HepG2 (cell line): Measurements from ENCODE around the gene GLOD4. TPM values are rescaled to one million over a fixed set of nuclear protein-coding genes. Genes with fewer than 3 reads are reported as not detected.

Experiments
- DPF2 ChIP-seq: sonication (generic); formaldehyde crosslinking; IDR thresholded peaks from 2 replicates; pipeline ENCODE4 v1.4.0; 2020; ENCODE audit warnings: mild to moderate bottlenecking, low read depth, missing genetic modification reagents, borderline replicate concordance
- FOSL2 ChIP-seq: sonication (generic); formaldehyde crosslinking; IDR thresholded peaks from 2 replicates; pipeline ENCODE4 v1.4.0; 2020; ENCODE audit warnings: missing genetic modification reagents
- FOXK2 ChIP-seq: fragments of 450-650 bp; IDR thresholded peaks from 2 replicates; pipeline ENCODE4 v1.6.1; 2016
- FOXP1 ChIP-seq, 2 experiments: fragments of 450-650 bp in 1 of 2; IDR thresholded peaks; 2 replicates each; pipeline ENCODE4 v1.6.1; 2017 to 2018; ENCODE audit warnings: antibody characterized with exemption in 1 of 2
- HNF4A ChIP-seq: sonication (generic); formaldehyde crosslinking; IDR thresholded peaks from 2 replicates; pipeline ENCODE4 v1.4.0; 2020; ENCODE audit warnings: missing genetic modification reagents
- ISX ChIP-seq: sonication (generic); formaldehyde crosslinking; conservative IDR thresholded peaks from 2 replicates; pipeline ENCODE4 v1.5.0; 2020; ENCODE audit warnings: missing genetic modification reagents
- KDM5B ChIP-seq: sonication (generic); formaldehyde crosslinking; IDR thresholded peaks from 2 replicates; pipeline ENCODE4 v1.4.0; 2020; ENCODE audit warnings: missing genetic modification reagents, mild to moderate bottlenecking, borderline replicate concordance
- MEIS2 ChIP-seq: sonication (generic); formaldehyde crosslinking; IDR thresholded peaks from 2 replicates; pipeline ENCODE4 v1.9.0; 2021; ENCODE audit warnings: mild to moderate bottlenecking, missing genetic modification reagents
- MYC ChIP-seq: sonication (generic); formaldehyde crosslinking; IDR thresholded peaks from 2 replicates; pipeline ENCODE4 v1.9.0; 2021; ENCODE audit warnings: missing genetic modification reagents, borderline replicate concordance
- NFATC3 ChIP-seq: sonication (generic); formaldehyde crosslinking; IDR thresholded peaks from 2 replicates; pipeline ENCODE4 v1.5.1; 2020; ENCODE audit warnings: mild to moderate bottlenecking, missing genetic modification reagents
- NFIB ChIP-seq: sonication (generic); formaldehyde crosslinking; IDR thresholded peaks from 2 replicates; pipeline ENCODE4 v1.9.0; 2021; ENCODE audit warnings: missing genetic modification reagents, mild to moderate bottlenecking, borderline replicate concordance
- NFIC ChIP-seq: IDR thresholded peaks from 2 replicates; pipeline ENCODE4 v1.6.1; 2012; ENCODE audit warnings: mild to moderate bottlenecking, low read length, inconsistent platforms
- NR2F6 ChIP-seq, 2 experiments: IDR thresholded peaks; 2 replicates each; pipeline ENCODE4 v1.6.1; 2016; ENCODE audit warnings: antibody characterized with exemption in 1 of 2, mild to moderate bottlenecking in 1 of 2
- RXRB ChIP-seq: IDR thresholded peaks from 2 replicates; pipeline ENCODE4 v1.6.1; 2016; ENCODE audit warnings: borderline replicate concordance, missing genetic modification reagents, missing compliant biosample characterization
- SCMH1 ChIP-seq: sonication (generic); formaldehyde crosslinking; IDR thresholded peaks from 2 replicates; pipeline ENCODE4 v1.9.0; 2021; ENCODE audit warnings: missing genetic modification reagents, mild to moderate bottlenecking, borderline replicate concordance
- SNAI1 ChIP-seq: sonication (generic); formaldehyde crosslinking; IDR thresholded peaks from 2 replicates; pipeline ENCODE4 v1.5.0; 2020; ENCODE audit warnings: mild to moderate bottlenecking, missing genetic modification reagents, borderline replicate concordance
- ZFP36L2 ChIP-seq: sonication (generic); formaldehyde crosslinking; IDR thresholded peaks from 2 replicates; pipeline ENCODE4 v1.4.0; 2020; ENCODE audit warnings: missing genetic modification reagents
- ZFP62 ChIP-seq: sonication (generic); formaldehyde crosslinking; IDR thresholded peaks from 2 replicates; pipeline ENCODE4 v1.4.0; 2020; ENCODE audit warnings: missing genetic modification reagents
- ZNF441 ChIP-seq: sonication (generic); formaldehyde crosslinking; IDR thresholded peaks from 2 replicates; pipeline ENCODE4 v1.7.0; 2021; ENCODE audit warnings: missing genetic modification reagents, borderline replicate concordance
- ZNF605 ChIP-seq: sonication (generic); formaldehyde crosslinking; IDR thresholded peaks from 2 replicates; pipeline ENCODE4 v1.8.0; 2022; ENCODE audit warnings: mild to moderate bottlenecking, missing genetic modification reagents
- ZNF746 ChIP-seq: sonication (generic); formaldehyde crosslinking; IDR thresholded peaks from 2 replicates; pipeline ENCODE4 v1.8.0; 2022; ENCODE audit warnings: mild to moderate bottlenecking, missing genetic modification reagents
- ZNF768 ChIP-seq: sonication (generic); formaldehyde crosslinking; IDR thresholded peaks from 2 replicates; pipeline ENCODE4 v1.4.0; 2020; ENCODE audit warnings: missing genetic modification reagents
- polyA plus RNA-seq, 8 experiments: library from polyadenylated mRNA; depleted of rRNA in 3 of 8; stranded (reverse) in 7 of 8; unstranded in 1 of 8; fragments of >200 nt; fragmentation: Illumina TruSeq in 4 of 8; extraction: Trizol in 4 of 8; gene quantifications; 2 replicates each; pipeline versions ENCODE4 v1.2.1 to v1.2.3, GENCODE V29; 2011 to 2016; ENCODE audit warnings: low read depth in 4 of 8, missing spikeins in 1 of 8, mixed read lengths in 1 of 8; ENCODE audit not compliant: insufficient read depth in 1 of 8
- total RNA-seq, 5 experiments: library from RNA; depleted of rRNA; stranded (reverse); fragments of >200 nt; fragmentation: Illumina TruSeq; extraction: Trizol; gene quantifications; 2 replicates each; pipeline ENCODE4 v1.2.3, GENCODE V29; 2016; ENCODE audit warnings: low read depth in 1 of 5
- TF ChIP-seq, protein P1 (sequence below): sonication (generic); formaldehyde crosslinking; IDR thresholded peaks from 2 replicates; pipeline ENCODE4 v1.4.0; 2020; ENCODE audit warnings: missing genetic modification reagents
- TF ChIP-seq, protein P2 (sequence below): sonication (generic); formaldehyde crosslinking; IDR thresholded peaks from 2 replicates; pipeline ENCODE4 v1.5.1; 2020; ENCODE audit warnings: missing genetic modification reagents, mild to moderate bottlenecking, borderline replicate concordance
- TF ChIP-seq, protein P3 (sequence below): sonication (generic); formaldehyde crosslinking; IDR thresholded peaks from 2 replicates; pipeline ENCODE4; 2020; ENCODE audit warnings: missing genetic modification reagents, mild to moderate bottlenecking, borderline replicate concordance
- TF ChIP-seq, protein P4 (sequence below): sonication (generic); formaldehyde crosslinking; IDR thresholded peaks from 2 replicates; pipeline ENCODE4 v1.4.0; 2020; ENCODE audit warnings: missing genetic modification reagents, borderline replicate concordance

The GLOD4 gene
- total and polyA plus RNA-seq, 2 of the 13 experiments (the other 11 are each of a cell fraction or from before 2014, with no cell fraction given): 53.7 to 87.8 TPM

DNA sequence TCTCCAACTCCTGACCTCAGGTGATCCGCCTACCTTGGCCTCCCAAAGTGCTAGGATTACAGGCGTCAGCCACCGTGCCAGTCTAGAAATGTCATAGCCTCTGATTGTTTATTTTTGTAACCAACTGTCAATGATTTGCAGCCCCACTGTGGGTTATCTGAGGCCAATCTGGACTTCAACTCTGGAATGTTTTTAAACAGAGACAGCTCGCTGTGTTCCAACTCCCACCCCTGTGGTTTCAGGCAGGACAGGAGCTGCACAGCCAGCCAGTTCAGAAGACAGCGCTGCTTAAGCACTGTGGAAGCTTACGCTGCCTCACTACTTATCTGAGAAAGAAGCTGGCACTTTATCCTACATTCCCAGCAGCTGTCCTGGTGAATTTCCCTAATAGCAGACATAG lies 19.6 kb upstream of the GLOD4 start (continued):
- TF ChIP-seq, protein P1, sequence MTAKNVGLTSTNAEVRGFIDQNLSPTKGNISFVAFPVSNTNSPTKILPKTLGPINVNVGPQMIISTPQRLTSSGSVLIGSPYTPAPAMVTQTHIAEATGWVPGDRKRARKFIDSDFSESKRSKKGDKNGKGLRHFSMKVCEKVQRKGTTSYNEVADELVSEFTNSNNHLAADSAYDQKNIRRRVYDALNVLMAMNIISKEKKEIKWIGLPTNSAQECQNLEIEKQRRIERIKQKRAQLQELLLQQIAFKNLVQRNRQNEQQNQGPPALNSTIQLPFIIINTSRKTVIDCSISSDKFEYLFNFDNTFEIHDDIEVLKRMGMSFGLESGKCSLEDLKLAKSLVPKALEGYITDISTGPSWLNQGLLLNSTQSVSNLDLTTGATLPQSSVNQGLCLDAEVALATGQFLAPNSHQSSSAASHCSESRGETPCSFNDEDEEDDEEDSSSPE (CRISPR knock-in tag): no peak
- TF ChIP-seq ZFP36L2 (CRISPR knock-in tag): no peak
- TF ChIP-seq, protein P2, sequence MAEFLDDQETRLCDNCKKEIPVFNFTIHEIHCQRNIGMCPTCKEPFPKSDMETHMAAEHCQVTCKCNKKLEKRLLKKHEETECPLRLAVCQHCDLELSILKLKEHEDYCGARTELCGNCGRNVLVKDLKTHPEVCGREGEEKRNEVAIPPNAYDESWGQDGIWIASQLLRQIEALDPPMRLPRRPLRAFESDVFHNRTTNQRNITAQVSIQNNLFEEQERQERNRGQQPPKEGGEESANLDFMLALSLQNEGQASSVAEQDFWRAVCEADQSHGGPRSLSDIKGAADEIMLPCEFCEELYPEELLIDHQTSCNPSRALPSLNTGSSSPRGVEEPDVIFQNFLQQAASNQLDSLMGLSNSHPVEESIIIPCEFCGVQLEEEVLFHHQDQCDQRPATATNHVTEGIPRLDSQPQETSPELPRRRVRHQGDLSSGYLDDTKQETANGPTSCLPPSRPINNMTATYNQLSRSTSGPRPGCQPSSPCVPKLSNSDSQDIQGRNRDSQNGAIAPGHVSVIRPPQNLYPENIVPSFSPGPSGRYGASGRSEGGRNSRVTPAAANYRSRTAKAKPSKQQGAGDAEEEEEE: no peak
- TF ChIP-seq ZFP62 (CRISPR knock-in tag): no peak
- TF ChIP-seq ISX: no peak
- TF ChIP-seq NFATC3 (CRISPR knock-in tag): no peak
- peak; percentile 56; the same call in 1 of the 2 replicates for TF ChIP-seq RXRB (CRISPR knock-in tag)
- TF ChIP-seq, protein P3, sequence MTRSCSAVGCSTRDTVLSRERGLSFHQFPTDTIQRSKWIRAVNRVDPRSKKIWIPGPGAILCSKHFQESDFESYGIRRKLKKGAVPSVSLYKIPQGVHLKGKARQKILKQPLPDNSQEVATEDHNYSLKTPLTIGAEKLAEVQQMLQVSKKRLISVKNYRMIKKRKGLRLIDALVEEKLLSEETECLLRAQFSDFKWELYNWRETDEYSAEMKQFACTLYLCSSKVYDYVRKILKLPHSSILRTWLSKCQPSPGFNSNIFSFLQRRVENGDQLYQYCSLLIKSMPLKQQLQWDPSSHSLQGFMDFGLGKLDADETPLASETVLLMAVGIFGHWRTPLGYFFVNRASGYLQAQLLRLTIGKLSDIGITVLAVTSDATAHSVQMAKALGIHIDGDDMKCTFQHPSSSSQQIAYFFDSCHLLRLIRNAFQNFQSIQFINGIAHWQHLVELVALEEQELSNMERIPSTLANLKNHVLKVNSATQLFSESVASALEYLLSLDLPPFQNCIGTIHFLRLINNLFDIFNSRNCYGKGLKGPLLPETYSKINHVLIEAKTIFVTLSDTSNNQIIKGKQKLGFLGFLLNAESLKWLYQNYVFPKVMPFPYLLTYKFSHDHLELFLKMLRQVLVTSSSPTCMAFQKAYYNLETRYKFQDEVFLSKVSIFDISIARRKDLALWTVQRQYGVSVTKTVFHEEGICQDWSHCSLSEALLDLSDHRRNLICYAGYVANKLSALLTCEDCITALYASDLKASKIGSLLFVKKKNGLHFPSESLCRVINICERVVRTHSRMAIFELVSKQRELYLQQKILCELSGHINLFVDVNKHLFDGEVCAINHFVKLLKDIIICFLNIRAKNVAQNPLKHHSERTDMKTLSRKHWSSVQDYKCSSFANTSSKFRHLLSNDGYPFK (CRISPR knock-in tag): no peak
- no peak for TF ChIP-seq SCMH1 (CRISPR knock-in tag)
- TF ChIP-seq NFIB (CRISPR knock-in tag): no peak
- no peak for TF ChIP-seq FOXP1 (IDR thresholded peaks at IDR 0.05)
- no peak for TF ChIP-seq FOXP1 (CRISPR knock-in tag; IDR thresholded peaks at IDR 0.05)
- no peak for TF ChIP-seq NFIC
- TF ChIP-seq MEIS2: 0 out of 2 replicates have a peak, but pooled peaks have one; percentile 11
- TF ChIP-seq ZNF768: 0 out of 2 replicates have a peak, but pooled peaks have one; percentile 55
- no peak for TF ChIP-seq MYC
- TF ChIP-seq, protein P4, sequence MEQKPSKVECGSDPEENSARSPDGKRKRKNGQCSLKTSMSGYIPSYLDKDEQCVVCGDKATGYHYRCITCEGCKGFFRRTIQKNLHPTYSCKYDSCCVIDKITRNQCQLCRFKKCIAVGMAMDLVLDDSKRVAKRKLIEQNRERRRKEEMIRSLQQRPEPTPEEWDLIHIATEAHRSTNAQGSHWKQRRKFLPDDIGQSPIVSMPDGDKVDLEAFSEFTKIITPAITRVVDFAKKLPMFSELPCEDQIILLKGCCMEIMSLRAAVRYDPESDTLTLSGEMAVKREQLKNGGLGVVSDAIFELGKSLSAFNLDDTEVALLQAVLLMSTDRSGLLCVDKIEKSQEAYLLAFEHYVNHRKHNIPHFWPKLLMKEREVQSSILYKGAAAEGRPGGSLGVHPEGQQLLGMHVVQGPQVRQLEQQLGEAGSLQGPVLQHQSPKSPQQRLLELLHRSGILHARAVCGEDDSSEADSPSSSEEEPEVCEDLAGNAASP (CRISPR knock-in tag): peak; percentile 92
- TF ChIP-seq KDM5B (CRISPR knock-in tag): no peak
- no peak for TF ChIP-seq FOSL2 (CRISPR knock-in tag)
- no peak for TF ChIP-seq ZNF746
- 0 out of 2 replicates have a peak, but pooled peaks have one; percentile 19 for TF ChIP-seq HNF4A (CRISPR knock-in tag)
- no peak for TF ChIP-seq DPF2
- no peak for TF ChIP-seq ZNF605 (CRISPR knock-in tag)
- TF ChIP-seq NR2F6 (IDR thresholded peaks at IDR 0.05): no peak
- 0 out of 2 replicates have a peak, but pooled peaks have one; percentile 12 for TF ChIP-seq NR2F6 (CRISPR knock-in tag; IDR thresholded peaks at IDR 0.05)
- TF ChIP-seq FOXK2: no peak
- TF ChIP-seq ZNF441: no peak
- TF ChIP-seq SNAI1: no peak
